ENCODE results near the gene SETMAR.

Gene SETMAR

GRCh38 chr3:4355401-4356219 is 52.4 kb downstream of the SETMAR start:
- DNase-seq, result no peak

DNA sequence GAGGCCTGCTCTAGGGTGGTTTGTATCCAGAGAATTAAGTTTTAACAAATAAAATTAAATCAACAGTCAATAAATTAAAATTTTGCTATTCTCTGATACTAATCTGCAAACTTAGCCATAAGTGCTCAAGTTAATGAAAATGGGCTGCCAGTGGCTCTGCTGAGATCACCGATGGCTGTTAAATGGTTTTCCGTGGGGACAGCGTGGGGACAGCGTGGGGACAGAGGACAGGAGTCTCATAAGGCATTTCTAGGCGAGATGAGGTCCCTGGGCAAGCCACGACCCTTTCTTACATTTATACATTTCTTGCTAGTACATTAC is 53.0 kb downstream of the SETMAR start:
- DNase-seq, result no peak

- no peak for DNase-seq
These were observed 53.6 kb downstream of the SETMAR start for GRCh38 chr3:4356546-4357410.

- DNase-seq, result no peak
These were observed 55.1 kb downstream of the SETMAR start for GRCh38 chr3:4358273-4358672.

DNA sequence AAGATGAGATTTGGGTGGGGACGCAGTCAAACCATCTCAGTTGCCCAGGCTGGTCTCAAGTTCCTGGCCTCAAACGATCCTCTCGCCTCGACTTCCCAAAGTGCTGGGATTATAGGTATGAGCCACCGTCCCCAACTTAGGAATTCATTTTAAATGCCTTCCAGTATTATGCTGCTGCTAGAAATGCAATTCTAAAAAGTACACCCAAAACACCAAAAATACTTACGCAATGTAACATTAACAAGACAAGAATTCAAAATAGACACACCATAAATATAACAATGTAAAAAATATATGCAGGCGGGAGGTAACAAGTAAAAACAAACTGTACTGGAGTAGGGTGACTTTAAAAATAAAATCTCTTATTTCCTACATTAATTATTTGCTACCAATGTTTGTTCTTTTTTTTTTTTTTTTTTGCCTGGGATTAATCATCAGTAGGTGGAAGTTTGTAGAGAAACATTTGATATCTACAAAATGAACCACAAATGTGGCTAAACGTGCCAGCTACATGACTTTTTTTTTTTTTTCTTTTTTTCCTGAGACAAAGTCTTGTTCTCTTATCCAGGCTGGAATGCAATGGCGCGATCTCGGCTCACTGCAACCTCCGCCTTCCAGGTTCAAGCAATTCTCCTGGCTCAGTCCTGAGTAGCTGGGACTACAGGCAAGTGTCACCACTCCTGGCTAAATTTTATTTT is 56.8 kb downstream of the SETMAR start:
- no peak for DNase-seq

GRCh38 chr3:4360817-4361216 is 57.6 kb downstream of the SETMAR start:
- no peak for DNase-seq

DNA sequence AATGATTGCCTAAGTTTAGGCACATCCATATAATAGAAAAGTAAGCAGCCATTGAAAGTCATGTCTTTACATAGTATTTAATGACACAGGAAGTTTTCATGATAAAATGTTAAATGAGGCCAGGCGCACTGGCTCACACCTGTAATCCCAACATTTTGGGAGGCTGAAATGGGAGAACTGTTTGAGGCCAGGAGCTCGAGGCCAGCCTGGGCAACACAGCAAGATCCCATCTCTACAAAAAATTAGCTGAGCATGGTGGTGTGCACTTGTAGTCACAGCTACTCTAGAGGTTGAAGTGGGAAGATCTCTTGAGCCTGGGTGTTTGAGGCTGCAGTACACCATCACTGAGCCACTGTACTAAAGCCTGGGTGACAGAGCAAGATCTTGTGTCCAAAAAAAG is 59.4 kb downstream of the SETMAR start:
- no peak for DNase-seq
